Liver (tissue), 9 donors: ENCODE results near the gene ACTL8. TPM values are rescaled to one million over a fixed set of nuclear protein-coding genes. Genes with fewer than 3 reads are reported as not detected.

Experiments
- DNase-seq: peaks from one replicate; pipeline ENCODE4 v3.0.0-alpha.2; 2017; ENCODE audit warnings: low spot score
- H3K27ac ChIP-seq, 2 donors: one replicate each; pipeline ENCODE4 v1.7.0; 2013; ENCODE audit warnings: inconsistent platforms in 2 of 2, low read length in 2 of 2, control low read depth in 1 of 2, low read depth in 1 of 2, mild to moderate bottlenecking in 1 of 2
- H3K27me3 ChIP-seq, 4 donors: one replicate each; pipeline versions ENCODE4 v1.6.1 to v1.7.0; 2013; ENCODE audit warnings: low read length in 3 of 4, inconsistent platforms in 1 of 4, mild to moderate bottlenecking in 1 of 4, moderate library complexity in 1 of 4; ENCODE audit not compliant: control insufficient read depth in 4 of 4, insufficient read depth in 4 of 4
- H3K36me3 ChIP-seq, 4 donors: one replicate each; pipeline versions ENCODE4 v1.6.1 to v1.7.0; 2013; ENCODE audit warnings: low read length in 3 of 4, mild to moderate bottlenecking in 3 of 4, low read depth in 1 of 4, moderate library complexity in 1 of 4; ENCODE audit not compliant: control insufficient read depth in 4 of 4, insufficient read depth in 3 of 4
- H3K4me1 ChIP-seq, 4 donors: one replicate each; pipeline versions ENCODE4 v1.6.1 to v1.7.0; 2013; ENCODE audit warnings: low read length in 3 of 4, mild to moderate bottlenecking in 3 of 4, moderate library complexity in 1 of 4; ENCODE audit not compliant: control insufficient read depth in 4 of 4, insufficient read depth in 4 of 4
- H3K4me3 ChIP-seq, 3 donors: one replicate each; pipeline versions ENCODE4 v1.6.1 to v1.7.0; 2013; ENCODE audit warnings: low read length in 3 of 3, control low read depth in 1 of 3, low read depth in 1 of 3, mild to moderate bottlenecking in 1 of 3
- H3K9ac ChIP-seq, 2 donors: one replicate each; pipeline ENCODE4 v1.7.0; 2013; ENCODE audit warnings: low read length in 2 of 2, mild to moderate bottlenecking in 2 of 2, moderate library complexity in 2 of 2, control low read depth in 1 of 2, low read depth in 1 of 2
- H3K9me3 ChIP-seq, 4 donors: one replicate each; pipeline versions ENCODE4 v1.6.1 to v1.7.0; 2013; ENCODE audit warnings: low read length in 3 of 4; ENCODE audit not compliant: control insufficient read depth in 4 of 4
- EGR1 ChIP-seq, 2 donors: IDR thresholded peaks; 2 replicates each; pipeline ENCODE4 v1.6.1; 2016 to 2018; ENCODE audit warnings: antibody characterized with exemption in 2 of 2, low read depth in 2 of 2
- FOXA1 ChIP-seq: IDR thresholded peaks from 2 replicates; pipeline ENCODE4 v1.6.1; 2016; ENCODE audit warnings: antibody characterized with exemption
- FOXA2 ChIP-seq: IDR thresholded peaks from 2 replicates; pipeline ENCODE4 v1.6.1; 2016; ENCODE audit warnings: antibody characterized with exemption
- GABPA ChIP-seq, 2 donors: IDR thresholded peaks in 1 of 2; conservative IDR thresholded peaks in 1 of 2; 2 replicates each; pipeline ENCODE4 v1.6.1; 2016; ENCODE audit warnings: antibody characterized with exemption in 2 of 2, mild to moderate bottlenecking in 1 of 2, moderate library complexity in 1 of 2
- HNF4A ChIP-seq, 2 donors: conservative IDR thresholded peaks; 2 replicates each; pipeline ENCODE4 v1.6.1; 2016; ENCODE audit warnings: antibody characterized with exemption in 2 of 2, mild to moderate bottlenecking in 2 of 2
- HNF4G ChIP-seq: IDR thresholded peaks from 2 replicates; pipeline ENCODE4 v1.6.1; 2016; ENCODE audit warnings: antibody characterized with exemption
- JUND ChIP-seq, 2 donors: IDR thresholded peaks; 2 replicates each; pipeline ENCODE4 v1.6.1; 2016; ENCODE audit warnings: antibody characterized with exemption in 2 of 2
- NR2F2 ChIP-seq: IDR thresholded peaks from 2 replicates; pipeline ENCODE4 v1.6.1; 2016; ENCODE audit warnings: antibody characterized with exemption
- RAD21 ChIP-seq, 2 donors: IDR thresholded peaks; 2 replicates each; pipeline ENCODE4 v1.6.1; 2016; ENCODE audit warnings: antibody characterized with exemption in 2 of 2, mild to moderate bottlenecking in 2 of 2
- RXRA ChIP-seq, 2 donors: IDR thresholded peaks; 2 replicates each; pipeline ENCODE4 v1.6.1; 2017 to 2018; ENCODE audit warnings: antibody characterized with exemption in 2 of 2, mild to moderate bottlenecking in 1 of 2
- SP1 ChIP-seq: IDR thresholded peaks from 2 replicates; pipeline ENCODE4 v1.6.1; 2018; ENCODE audit warnings: antibody characterized with exemption, mild to moderate bottlenecking
- TAF1 ChIP-seq: conservative IDR thresholded peaks from 2 replicates; pipeline ENCODE4 v1.6.1; 2016; ENCODE audit warnings: antibody characterized with exemption, mild to moderate bottlenecking
- YY1 ChIP-seq: IDR thresholded peaks from 2 replicates; pipeline ENCODE4 v1.6.1; 2016; ENCODE audit warnings: antibody characterized with exemption, mild to moderate bottlenecking
- WGBS: extraction: QIAGEN DNeasy Blood & Tissue Kit; methylation state at CpG from one replicate; pipeline ENCODE4 v1.1.7; 2013; 5-methylcytosine and 5-hydroxymethylcytosine counted together
- polyA plus RNA-seq, 2 donors: library from polyadenylated mRNA; stranded (reverse) in 1 of 2; unstranded in 1 of 2; fragments of 200-250 nt in 1 of 2; fragments of >200 nt in 1 of 2; fragmentation: Nextera tagmentation in 1 of 2; extraction: Ambion mirVana in 1 of 2; gene quantifications; one replicate each; pipeline versions ENCODE4 v1.2.1 to v1.2.3, GENCODE V29; 2013 to 2015
- total RNA-seq, 2 donors: library from RNA; depleted of rRNA; stranded (reverse); fragments of >200 nt; gene quantifications; one replicate each; pipeline ENCODE4 v1.2.3, GENCODE V29; 2014
- TF ChIP-seq, protein P1 (sequence below): IDR thresholded peaks from 2 replicates; pipeline ENCODE4 v1.6.1; 2016; ENCODE audit warnings: antibody characterized with exemption
- TF ChIP-seq, protein P2 (sequence below): IDR thresholded peaks from 2 replicates; pipeline ENCODE4 v1.6.1; 2016; ENCODE audit warnings: antibody characterized with exemption
- TF ChIP-seq, protein P3 (sequence below): fragments of 150-350 bp; IDR thresholded peaks from 2 replicates; pipeline ENCODE4 v1.5.1; 2017; ENCODE audit warnings: improper control_type of control experiment, low read depth, low read length; ENCODE audit not compliant: missing input control
- TF ChIP-seq, protein P4 (sequence below): IDR thresholded peaks from 2 replicates; pipeline ENCODE4 v1.6.1; 2016; ENCODE audit warnings: antibody characterized with exemption
- TF ChIP-seq, protein P5 (sequence below): IDR thresholded peaks from 2 replicates; pipeline ENCODE4 v1.6.1; 2016; ENCODE audit warnings: antibody characterized with exemption, mild to moderate bottlenecking
- donor health status: healthy.
- donor health status: healthy.
- donor health status: healthy.
- donor health status: healthy.
- donor health status: healthy.

Gene ACTL8
- total and polyA plus RNA-seq, 4 donors, result not detected

DNA sequence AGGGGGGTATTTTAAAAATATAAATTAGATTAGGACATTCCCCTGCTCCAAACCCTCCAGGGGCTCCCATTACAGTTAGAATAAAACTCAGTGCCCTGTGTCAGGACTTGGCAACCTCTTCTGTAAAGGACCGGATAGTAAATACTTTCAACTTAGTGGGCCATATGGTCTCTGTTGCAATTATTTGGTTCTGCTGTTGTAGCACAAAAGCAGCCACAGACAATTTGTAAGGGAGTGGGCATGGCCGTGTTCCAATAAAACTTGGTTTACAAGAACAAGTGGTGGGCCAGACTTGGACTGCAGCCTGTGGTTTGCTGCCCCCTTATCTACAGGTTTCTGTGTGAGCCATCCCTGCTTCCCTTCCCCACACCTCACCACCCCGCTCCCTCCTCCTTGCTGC, 92.0 kb downstream of the ACTL8 start:
- H3K4me1 ChIP-seq, result no peaks in the 10 kb centered on the region
- DNase-seq, result no peak
- H3K27ac ChIP-seq, result no peak overlapping the region
- H3K9ac ChIP-seq, result no peak overlapping the region
- H3K4me3 ChIP-seq, result no peak overlapping the region
- H3K36me3 ChIP-seq, result no peaks in the 10 kb centered on the region
- WGBS, result 75% methylated on average over 3 of the region's 3 CpGs
- TF ChIP-seq, protein P1, sequence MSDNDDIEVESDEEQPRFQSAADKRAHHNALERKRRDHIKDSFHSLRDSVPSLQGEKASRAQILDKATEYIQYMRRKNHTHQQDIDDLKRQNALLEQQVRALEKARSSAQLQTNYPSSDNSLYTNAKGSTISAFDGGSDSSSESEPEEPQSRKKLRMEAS, result no peak
- TF ChIP-seq, protein P2, sequence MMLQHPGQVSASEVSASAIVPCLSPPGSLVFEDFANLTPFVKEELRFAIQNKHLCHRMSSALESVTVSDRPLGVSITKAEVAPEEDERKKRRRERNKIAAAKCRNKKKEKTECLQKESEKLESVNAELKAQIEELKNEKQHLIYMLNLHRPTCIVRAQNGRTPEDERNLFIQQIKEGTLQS, result no peak
- TF ChIP-seq SP1, result no peak
- H3K27me3 ChIP-seq, result peaks cover 0 to 4% (median 0%) of the 10 kb centered on the region in 4 donors
- no peaks in the 10 kb centered on the region for H3K9me3 ChIP-seq

DNA sequence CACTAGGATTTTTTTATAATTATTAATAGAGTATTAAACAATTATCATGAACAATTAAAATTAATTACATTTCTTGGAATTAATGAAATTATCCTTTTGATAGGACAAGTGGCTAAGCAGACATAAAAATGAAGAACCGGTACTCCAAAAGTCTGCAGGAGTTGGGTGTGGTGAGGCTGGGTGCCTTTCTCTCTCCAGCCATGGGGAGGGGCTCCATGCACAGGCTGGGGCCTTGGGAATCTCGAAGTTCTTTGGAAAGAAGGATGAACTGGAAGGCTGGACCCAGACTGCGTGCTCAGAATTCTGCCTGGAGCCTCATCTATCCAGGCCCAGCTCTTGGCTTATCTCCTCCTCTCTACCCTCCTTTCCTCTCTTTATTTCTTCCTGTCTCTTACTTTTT, 94.1 kb downstream of the ACTL8 start:
- 80% methylated on average over 3 of the region's 3 CpGs for WGBS
- H3K4me3 ChIP-seq, result no peak overlapping the region
- no peaks in the 10 kb centered on the region for H3K27me3 ChIP-seq
- no peaks in the 10 kb centered on the region for H3K9me3 ChIP-seq
- no peaks in the 10 kb centered on the region for H3K4me1 ChIP-seq
- H3K27ac ChIP-seq, result no peak overlapping the region
- H3K36me3 ChIP-seq, result no peaks in the 10 kb centered on the region
- DNase-seq, result no peak
- TF ChIP-seq, protein P3, sequence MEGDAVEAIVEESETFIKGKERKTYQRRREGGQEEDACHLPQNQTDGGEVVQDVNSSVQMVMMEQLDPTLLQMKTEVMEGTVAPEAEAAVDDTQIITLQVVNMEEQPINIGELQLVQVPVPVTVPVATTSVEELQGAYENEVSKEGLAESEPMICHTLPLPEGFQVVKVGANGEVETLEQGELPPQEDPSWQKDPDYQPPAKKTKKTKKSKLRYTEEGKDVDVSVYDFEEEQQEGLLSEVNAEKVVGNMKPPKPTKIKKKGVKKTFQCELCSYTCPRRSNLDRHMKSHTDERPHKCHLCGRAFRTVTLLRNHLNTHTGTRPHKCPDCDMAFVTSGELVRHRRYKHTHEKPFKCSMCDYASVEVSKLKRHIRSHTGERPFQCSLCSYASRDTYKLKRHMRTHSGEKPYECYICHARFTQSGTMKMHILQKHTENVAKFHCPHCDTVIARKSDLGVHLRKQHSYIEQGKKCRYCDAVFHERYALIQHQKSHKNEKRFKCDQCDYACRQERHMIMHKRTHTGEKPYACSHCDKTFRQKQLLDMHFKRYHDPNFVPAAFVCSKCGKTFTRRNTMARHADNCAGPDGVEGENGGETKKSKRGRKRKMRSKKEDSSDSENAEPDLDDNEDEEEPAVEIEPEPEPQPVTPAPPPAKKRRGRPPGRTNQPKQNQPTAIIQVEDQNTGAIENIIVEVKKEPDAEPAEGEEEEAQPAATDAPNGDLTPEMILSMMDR, result no peak
- no peak for TF ChIP-seq HNF4A (conservative IDR thresholded peaks at IDR 0.05)
- no peak for TF ChIP-seq HNF4G
- TF ChIP-seq EGR1 (IDR thresholded peaks at IDR 0.05; ENCODE audit: low read depth in 2 of 2), result no peak
- TF ChIP-seq JUND (IDR thresholded peaks at IDR 0.05), result no peak
- TF ChIP-seq FOXA2, result no peak
- TF ChIP-seq RAD21 (IDR thresholded peaks at IDR 0.05), result no peak
- TF ChIP-seq FOXA1, result no peak
- TF ChIP-seq GABPA (IDR thresholded peaks at IDR 0.05 in 1 of 2, conservative IDR thresholded peaks at IDR 0.05 in 1 of 2), result no peak
- TF ChIP-seq, protein P2, result no peak
- TF ChIP-seq, protein P4, sequence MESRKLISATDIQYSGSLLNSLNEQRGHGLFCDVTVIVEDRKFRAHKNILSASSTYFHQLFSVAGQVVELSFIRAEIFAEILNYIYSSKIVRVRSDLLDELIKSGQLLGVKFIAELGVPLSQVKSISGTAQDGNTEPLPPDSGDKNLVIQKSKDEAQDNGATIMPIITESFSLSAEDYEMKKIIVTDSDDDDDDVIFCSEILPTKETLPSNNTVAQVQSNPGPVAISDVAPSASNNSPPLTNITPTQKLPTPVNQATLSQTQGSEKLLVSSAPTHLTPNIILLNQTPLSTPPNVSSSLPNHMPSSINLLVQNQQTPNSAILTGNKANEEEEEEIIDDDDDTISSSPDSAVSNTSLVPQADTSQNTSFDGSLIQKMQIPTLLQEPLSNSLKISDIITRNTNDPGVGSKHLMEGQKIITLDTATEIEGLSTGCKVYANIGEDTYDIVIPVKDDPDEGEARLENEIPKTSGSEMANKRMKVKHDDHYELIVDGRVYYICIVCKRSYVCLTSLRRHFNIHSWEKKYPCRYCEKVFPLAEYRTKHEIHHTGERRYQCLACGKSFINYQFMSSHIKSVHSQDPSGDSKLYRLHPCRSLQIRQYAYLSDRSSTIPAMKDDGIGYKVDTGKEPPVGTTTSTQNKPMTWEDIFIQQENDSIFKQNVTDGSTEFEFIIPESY, result no peak
- TF ChIP-seq SP1, result no peak
- no peak for TF ChIP-seq TAF1
- H3K9ac ChIP-seq, result no peak overlapping the region

DNA sequence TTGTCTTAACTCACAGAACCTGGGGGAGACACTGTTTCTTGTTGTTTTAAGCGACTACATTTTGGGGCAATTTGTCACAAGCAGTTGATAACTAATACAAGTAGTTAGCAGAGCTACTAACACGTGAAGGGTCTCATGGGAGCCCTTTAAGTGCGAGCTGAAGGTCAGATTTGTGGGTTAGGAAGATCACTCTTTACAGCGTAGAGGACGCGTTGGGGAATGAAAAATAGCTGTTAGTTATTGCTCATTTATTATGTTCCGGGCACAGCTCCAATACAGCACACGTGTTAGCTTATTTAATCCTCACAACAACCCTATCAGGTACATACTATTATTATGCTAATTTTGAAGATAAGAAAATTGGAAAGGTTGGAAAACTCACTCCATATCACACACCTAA, 95.9 kb downstream of the ACTL8 start:
- H3K4me1 ChIP-seq, result no peaks in the 10 kb centered on the region
- no peaks in the 10 kb centered on the region for H3K27me3 ChIP-seq
- no peak overlapping the region for H3K9ac ChIP-seq
- 84% methylated on average over 8 of the region's 8 CpGs for WGBS
- H3K27ac ChIP-seq, result no peak overlapping the region
- no peak for DNase-seq
- H3K36me3 ChIP-seq, result no peaks in the 10 kb centered on the region
- no peak overlapping the region for H3K4me3 ChIP-seq
- no peaks in the 10 kb centered on the region for H3K9me3 ChIP-seq
- TF ChIP-seq RXRA (IDR thresholded peaks at IDR 0.05) (no peak), EGR1 (IDR thresholded peaks at IDR 0.05; ENCODE audit: low read depth in 2 of 2) (no peak), TAF1 (no peak), HNF4G (no peak), HNF4A (conservative IDR thresholded peaks at IDR 0.05) (no peak), FOXA2 (no peak), NR2F2 (no peak), JUND (IDR thresholded peaks at IDR 0.05) (no peak), YY1 (no peak)
- TF ChIP-seq, protein P2, result no peak
- TF ChIP-seq, protein P5, sequence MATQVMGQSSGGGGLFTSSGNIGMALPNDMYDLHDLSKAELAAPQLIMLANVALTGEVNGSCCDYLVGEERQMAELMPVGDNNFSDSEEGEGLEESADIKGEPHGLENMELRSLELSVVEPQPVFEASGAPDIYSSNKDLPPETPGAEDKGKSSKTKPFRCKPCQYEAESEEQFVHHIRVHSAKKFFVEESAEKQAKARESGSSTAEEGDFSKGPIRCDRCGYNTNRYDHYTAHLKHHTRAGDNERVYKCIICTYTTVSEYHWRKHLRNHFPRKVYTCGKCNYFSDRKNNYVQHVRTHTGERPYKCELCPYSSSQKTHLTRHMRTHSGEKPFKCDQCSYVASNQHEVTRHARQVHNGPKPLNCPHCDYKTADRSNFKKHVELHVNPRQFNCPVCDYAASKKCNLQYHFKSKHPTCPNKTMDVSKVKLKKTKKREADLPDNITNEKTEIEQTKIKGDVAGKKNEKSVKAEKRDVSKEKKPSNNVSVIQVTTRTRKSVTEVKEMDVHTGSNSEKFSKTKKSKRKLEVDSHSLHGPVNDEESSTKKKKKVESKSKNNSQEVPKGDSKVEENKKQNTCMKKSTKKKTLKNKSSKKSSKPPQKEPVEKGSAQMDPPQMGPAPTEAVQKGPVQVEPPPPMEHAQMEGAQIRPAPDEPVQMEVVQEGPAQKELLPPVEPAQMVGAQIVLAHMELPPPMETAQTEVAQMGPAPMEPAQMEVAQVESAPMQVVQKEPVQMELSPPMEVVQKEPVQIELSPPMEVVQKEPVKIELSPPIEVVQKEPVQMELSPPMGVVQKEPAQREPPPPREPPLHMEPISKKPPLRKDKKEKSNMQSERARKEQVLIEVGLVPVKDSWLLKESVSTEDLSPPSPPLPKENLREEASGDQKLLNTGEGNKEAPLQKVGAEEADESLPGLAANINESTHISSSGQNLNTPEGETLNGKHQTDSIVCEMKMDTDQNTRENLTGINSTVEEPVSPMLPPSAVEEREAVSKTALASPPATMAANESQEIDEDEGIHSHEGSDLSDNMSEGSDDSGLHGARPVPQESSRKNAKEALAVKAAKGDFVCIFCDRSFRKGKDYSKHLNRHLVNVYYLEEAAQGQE, result no peak
